Activated T-cell treated with anti-CD3 and anti-CD28 coated beads, Interleukin-2, amount 50 U/mL, for 1 hour (primary cell): Measurements from ENCODE around the gene FARP1.

Source experiments
- DNase-seq: peaks from one replicate; pipeline ENCODE4 v3.0.0-alpha.2; 2020

FARP1 gene

DNA sequence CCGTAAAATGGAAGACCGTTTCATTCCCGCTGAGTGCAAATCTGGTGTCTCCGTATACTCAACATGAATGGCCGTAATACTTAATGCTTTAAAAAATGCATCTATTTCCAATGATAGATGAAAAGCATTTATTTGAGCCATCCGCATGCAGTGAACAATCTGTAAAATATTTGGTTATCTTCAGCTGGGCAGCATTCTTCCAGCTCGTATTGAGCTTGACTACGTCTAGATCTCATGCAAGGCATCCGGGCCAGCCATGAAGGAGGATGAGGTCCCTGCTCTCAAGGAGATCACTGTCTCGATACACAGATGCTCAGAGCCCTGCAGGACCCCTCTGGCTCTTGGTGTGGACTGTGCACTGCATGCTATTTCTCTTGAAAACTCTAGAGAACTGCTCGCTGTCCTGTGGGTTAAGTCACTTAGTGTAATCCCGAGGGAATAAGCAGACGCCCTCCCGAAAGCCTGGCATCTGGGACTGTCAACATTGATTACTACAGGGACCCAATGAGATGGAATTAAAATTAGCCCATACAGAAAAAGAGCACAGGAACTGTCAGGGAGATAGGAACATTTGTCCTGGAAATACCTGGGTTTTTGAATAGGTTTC is 146.5 kb downstream of the FARP1 start:
- no peak for DNase-seq

DNA sequence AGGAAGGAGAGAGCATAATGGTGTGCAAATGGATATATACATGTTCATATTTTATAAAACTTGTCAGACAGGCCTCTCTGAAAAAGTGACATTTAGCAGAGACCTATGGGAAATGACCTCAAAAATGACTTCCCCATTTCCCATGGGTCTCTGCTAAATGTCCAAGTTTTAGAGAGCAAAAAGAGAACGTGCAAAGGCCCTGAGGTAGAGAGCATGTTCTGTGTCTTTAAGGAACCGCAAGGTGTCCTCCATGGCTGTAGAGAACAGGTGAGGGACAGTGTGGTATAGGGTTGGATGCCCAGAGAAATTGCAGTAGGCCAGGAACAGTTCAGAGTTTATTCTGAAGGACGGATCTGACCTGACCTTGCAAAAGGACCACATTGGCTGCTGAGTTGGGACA is 147.4 kb downstream of the FARP1 start:
- DNase-seq: no peak

DNA sequence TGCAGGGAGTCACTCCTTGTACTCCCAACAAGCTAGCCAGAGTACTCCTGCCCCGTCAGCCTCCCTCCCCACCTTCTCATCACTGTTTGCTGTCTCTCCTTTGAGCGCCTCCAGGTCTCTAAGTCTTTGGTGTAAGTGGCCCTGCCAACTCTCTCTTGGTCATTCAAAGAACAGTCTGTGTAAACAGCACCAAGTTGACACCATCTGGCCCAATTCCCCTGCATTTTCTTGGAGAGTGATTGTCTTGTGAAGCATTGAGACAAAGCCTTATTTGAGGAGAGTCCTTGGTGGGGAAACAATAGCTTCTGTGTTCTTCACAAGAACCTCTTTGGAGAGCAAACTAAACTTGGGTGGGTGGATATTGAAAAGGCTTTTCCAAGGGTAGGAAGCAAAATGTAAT is 148.8 kb downstream of the FARP1 start:
- no peak for DNase-seq

DNA sequence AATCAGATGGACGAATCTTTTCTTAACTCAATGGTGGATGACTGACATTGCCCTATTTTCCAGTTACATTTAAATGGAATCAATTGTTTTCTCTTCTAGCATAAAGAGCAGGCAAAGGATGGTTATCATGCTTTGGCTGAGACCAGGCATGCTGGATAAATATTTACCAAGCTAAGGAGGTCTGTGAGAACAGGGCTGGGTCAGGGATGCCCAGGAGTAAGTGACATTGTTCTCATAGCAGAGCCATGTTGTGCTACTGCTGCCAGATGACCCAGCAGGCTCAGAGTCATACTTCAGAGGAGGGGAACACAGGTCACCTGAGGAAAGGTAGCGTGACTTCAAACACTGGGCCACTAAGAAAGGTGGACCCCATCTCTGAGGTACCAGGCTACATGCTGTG is 150.2 kb downstream of the FARP1 start:
- DNase-seq: no peak

DNA sequence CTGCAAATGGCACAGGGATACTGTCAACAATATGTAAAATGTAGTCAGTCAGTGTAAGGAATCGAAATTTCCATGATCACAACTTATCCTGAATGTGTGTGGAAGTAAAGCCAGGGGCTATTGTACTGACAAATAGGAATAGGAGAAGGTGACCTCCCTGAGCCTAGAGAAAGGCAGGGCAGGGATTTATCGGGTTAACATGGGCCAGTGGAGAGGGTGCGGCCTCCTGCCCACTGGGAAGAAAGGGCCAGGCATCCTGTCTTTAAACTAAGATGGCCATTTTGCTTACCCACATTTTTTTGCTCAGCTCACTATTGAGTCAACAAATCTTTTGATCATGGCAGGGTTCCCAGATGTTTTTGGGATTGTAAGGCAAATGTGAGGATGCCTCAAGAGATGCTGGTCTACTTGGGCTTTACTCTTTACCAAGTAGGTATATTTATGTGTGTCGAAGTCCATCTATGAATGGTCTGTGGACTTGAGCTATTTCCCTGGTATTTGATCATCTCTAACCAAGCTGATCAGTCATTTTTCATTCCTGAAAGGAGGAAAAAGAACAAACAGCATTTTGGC is 150.8 kb downstream of the FARP1 start:
- DNase-seq: no peak

DNA sequence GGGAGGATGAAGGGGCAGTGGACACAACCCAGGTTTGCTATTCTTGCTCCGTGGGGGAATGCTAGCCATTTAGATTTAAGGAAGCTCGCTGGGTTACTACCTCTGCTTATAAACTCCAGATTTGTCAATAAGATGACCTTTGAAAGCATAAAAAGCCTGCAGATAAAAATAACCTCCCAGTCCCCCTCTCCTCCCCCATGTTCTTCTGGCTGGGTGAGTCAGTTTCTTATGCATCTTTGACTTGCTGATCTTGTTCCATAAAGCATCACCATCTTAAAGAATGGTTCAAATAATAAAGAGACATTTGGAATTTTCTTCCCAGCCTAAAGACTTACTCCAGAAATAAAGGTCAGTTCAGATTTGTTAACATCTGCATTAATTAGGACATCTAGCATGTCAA is 152.5 kb downstream of the FARP1 start:
- DNase-seq: no peak

DNA sequence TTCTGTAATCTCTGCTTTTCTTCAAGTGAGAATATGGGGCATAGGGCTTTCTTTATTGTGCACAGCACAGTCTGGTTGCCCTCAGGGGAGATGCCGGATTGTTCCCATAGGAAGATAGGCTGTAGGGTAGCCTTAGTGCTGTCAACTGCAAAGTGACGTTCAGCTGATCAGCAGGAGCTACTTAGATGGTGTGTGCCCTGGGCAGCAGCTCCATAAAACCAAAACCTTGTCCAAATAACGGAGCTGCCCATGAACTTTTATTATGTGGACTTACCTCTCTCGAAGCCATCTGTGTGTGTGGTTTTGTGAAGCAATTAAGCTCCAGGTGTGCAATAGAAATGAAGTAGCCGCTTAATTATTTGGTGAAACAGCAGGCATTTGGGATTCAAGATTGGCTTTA is 154.2 kb downstream of the FARP1 start:
- DNase-seq: no peak

DNA sequence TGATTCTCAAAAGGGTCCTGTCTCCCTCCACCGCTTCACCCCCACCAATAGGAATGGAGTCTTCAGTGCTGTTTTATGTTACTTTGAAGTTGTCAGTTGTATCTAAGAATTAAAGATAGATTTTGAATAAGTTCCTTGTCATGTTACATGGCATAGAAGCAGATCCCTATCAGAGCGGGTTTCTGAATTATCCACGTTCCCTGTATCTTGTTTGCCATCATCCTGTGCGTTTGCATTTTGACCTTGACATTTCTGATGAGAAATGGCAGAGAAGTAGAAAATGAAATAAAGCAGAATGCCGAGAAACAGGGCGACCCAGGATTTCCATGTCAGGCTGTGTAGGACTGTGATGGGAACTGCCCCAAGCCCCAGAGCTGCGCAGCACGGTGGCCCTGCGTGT is 154.9 kb downstream of the FARP1 start:
- DNase-seq: no peak

DNA sequence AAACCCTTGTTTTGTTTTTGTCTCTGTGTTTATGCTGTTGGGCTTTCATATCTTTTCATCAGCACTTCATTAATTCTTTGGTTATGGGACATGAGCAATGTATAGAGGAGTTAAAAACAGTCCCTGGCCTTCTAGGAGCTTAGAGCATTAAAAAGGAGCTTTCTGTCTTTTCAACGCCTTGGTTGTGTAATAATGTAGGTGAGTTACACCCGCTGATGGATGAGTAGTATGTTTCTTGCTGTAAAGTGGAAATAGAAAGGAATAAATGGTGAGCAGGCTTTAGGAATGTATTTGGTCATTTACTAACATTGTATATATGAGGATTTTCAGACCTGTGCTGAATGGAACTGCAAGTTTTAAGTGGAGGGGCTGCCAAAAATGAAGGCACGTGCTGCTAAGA is 155.7 kb downstream of the FARP1 start:
- DNase-seq: no peak

DNA sequence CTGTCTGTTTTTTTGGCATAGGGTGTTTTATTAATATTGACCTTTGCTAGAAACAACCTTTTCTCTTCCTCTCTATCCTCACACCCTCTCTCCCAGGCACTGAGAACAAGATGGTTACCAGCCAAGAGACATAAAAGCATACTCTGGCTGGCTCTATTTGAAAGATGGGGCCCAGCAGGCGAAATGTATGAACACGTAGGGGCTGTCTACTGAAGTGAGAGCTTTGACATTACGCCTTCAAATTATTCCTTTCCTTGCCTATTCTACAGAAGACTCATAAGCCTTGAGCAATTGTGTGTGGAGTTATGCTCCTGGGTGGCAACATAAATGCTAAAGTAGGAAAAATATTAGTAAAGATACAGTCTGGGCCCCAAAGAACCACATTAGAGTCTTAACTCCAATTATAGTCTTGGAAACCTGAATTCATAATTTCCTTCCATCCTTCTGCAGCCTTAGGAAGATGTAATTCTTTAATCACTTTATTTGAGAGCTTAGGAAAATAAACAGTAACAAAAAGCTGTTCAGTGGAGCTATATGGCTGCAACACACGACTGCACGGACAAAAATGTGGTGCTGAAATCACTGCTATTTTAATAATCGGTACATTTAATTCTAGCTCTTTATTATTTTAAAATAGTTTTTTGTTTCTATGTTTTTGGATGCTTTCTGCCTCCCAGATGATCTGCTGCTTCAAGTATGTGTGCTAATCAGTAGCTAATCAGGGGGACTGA is 156.5 kb downstream of the FARP1 start:
- DNase-seq: no peak

DNA sequence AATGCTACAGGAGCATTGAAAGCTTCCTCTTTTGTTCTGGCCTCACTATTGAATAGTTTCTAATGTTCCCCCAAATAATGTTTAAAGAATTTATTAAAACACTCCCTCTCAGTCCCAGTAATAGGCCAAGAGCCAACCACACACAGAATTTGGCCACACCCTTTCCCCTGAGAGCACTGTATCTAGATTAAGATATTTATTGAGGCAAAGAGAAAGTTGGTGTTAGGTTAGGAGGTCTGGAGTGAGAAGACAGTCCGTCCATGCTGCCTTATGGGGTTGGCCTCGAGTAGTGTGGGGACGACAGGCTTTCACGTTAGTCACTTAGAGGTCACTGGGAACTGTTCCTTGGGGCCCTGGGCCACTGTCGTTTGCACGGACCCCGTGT is 157.1 kb downstream of the FARP1 start:
- DNase-seq: no peak

DNA sequence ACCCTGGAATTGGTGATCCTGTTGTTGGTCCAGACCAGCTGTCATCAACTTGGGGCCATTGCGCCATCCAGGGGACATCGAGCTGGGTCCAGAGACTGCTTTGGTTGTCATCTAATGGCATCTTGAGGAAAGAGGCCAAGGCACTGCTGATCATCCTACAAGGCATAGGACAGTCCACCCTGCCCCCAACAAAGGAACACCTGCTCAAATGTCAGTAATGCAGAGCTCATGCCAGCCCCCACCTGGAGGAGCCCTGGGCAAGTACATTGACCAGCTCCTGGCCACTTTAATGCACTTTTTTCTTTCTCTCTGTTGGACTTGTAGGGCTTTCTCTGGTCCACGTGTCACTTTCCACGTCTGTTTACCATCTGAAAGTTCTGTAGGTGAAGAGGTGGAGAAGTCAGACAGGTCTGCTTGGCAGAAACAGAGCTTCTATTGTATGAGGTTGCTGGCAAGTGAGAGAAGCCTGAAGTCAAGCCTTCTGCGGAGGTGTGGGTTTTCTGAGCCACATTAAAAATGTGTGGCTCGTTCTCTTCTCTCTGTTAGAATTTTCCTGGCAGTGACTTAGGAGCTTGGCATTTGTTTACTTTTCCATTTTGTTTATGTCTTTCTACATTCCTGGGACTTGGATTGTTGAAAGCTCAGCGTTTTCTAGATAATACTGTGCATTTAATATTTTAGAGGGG is 158.2 kb downstream of the FARP1 start:
- no peak for DNase-seq

DNA sequence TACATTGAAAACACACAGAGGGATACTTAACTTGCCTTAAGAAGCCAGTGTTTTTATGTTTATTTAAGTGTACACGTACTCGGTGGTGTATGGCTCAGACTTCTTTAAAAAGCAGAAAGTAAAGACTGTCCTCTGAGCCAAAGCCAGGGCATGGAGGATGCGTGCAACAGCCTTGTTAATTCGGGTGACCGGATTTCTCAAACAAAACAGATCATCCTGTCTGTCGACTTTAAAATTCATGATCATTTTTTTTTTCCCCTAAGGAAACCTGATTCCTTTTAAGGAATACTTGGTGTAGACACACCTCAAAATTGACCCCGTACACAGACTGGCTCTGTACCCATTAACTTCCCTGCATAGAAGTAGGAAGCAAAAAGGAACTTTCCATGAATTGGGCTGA is 158.8 kb downstream of the FARP1 start:
- no peak for DNase-seq

DNA sequence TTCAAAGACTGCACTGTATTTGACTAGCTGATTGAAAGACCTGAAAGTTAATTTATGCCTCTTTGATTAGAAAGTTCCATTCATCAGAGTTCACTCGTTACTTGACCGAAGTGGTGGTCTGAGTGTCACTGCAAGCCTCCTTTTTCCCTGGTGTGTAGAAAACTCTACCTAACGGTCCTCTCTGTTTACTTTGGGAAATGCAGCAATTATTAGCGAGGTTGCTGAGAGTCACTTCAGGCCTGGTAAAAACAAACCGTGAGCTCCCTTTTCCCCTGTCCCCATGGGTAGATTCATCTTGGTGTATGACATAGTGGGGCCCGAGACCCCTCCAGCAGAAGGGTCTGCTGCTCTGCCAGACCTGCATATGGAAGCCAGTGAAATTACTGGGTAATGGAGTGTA is 161.0 kb downstream of the FARP1 start:
- no peak for DNase-seq

DNA sequence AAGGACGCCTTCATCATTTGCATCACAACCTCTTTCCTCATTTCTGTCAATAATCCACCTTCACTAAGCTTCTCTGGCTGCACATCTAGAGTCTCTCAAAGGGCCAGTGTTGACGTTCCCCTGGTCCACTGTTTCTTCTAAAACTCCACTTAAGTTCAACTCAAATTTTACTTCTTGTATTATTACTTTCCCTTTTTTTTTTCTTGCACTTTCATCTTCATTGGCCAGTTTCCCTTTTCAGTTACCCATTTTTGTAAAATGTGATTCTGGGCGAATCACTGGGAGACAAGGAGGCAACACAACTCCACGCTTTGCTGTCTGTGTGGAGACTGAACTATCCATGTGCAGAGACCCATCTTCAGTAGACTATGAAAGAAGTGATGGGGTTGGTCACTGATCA is 162.8 kb downstream of the FARP1 start:
- DNase-seq: no peak

DNA sequence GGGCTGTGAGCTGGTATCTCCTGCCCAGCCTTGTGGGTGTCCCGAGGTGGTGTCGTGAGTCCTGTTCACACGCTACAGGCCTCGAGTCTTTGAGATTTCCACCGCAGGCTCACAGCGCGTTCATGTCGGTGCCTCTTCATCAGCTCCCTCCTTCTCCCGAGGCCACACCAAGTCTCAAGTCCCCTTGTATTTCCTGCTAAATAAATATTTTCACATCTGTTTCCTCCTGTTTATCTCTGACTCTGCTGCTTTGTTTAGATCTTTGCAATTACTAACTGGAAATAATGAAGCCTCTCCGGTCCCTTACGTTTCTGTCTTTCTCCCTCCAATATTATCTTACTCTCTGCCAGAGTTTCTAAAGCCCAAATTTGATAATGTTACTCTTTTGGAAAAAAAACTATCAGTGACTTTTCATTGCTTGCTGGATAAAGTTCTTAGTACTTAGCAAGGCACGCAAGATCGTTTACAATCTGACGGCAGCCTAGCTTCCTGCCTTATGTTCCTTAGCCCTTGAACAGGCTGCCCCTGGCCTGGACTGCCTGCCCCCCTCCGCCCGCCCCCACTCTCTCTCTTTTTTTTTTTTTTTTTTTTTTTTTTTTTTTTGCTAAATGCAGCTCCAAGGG is 164.7 kb downstream of the FARP1 start:
- DNase-seq: no peak

DNA sequence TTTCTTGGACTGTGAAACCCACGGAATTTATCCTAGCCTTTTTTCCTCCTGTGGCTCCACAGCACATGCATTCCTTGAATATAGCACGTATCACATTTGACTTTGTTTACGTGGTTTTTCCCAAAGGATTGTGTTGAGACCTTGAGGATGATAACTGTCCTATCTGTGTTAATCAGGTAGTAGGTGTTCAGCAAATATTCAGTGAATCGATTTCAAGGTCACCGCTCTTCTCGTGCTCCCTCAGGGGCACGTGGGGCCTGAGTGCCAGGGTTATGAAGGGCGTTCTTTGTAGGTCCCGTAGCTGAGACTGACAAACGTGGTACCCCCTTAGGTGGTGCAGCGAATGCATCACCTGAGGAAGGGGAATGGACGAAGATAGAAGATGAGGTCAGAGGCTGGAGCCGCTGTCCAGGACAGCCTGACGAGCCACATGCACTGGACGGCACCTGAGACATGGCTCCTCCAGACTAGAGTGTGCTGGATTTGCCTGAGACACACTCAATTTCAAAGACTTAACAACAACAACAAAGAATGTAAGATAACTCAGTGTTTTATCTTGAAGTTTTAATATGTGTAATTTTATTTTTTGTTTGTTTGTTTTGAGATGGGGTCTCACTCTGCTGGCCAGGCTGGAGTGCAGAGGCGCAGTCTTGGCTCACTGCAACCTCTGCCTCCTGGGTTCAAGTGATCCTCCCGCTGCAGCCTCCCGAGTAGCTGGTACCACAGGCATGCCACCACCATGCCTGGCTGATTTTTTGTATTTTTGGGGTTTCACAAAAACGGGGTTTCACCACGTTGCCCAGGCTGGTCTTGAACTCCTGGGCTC is 165.4 kb downstream of the FARP1 start:
- DNase-seq: no peak

DNA sequence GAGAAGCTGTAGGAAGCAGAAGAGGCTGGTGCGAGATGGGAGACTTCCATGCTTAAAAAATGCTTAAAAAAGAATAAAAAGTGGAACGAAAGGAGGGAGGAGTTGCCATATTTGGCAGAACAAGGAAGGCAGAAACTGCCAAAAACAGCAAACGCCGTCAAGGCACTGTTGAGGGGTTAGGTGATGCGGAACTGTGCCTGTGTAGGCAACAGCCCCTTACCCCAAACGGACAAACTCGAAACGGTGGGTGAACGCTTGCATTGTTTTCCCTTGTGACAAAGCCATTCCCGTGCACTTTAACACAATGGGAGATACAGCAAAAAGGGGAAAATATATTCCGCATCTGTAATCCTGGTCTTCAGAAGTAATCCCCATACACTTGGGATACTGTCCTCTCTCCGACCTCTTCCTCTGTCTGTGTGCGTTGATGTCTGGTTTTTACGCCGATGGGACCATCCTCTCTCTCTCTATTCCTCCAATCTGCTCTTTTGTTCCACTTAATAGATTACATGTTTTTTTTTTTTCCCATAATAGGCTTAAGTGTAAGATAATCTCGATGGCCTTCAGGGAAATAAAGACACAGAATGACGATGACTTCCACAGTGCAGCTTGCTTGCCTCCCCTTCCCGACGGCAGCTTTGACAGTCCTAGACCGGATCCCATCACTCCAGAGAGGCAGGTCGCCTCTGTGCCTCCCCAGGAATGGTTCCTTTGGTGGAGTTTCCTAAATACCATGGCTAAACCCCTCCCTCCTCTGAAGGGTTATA is 166.9 kb downstream of the FARP1 start:
- no peak for DNase-seq

DNA sequence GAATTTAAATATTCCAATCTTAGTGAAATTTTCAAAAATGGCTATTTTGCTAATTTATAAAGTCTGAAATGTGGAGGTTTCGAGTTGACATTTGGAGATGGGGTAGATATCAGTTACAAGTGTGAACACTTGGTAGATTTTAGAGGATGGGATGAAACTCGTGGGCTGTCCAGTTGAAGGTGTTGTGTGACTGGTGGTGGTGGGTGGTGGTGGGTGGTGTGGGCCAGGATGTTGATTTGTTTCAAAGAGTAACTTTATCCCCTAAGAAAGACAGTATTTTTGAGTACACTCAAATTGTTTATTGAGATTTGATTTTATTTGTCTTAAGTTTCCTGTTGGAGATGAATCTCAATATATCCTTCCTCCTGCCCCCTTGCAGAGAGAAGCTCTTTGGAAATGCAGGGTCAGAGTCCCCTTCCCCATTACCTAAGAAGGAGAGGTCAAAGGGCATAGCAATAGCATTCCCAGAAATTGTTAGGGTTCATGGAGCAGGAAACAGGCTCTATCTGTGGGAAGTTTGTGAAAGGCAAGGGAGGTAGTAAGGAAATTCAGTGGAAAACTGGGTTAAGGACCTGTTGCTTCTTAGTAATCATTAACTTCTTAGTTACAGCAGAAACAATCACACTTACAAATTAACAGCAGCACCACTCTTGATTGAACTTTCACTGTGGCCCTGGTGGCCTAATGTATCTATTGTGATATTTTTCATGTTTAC is 167.7 kb downstream of the FARP1 start:
- DNase-seq: no peak

DNA sequence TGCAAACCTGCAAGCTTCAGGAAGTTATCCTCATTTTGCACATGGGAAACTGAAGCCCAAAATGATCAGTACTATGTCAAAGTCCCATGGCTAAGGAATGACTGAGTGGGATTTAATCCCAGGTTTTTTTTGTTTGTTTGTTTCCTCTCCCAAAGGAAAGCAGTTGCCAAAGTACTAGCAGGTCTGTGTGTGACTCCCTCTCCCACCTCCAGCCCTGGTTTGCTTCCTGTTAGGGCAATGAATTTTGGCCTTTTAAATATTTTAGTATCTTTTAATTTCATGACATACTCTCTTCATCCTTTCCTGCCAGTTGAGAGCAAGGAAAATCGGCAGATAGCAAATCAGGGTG is 168.3 kb downstream of the FARP1 start:
- no peak for DNase-seq

DNA sequence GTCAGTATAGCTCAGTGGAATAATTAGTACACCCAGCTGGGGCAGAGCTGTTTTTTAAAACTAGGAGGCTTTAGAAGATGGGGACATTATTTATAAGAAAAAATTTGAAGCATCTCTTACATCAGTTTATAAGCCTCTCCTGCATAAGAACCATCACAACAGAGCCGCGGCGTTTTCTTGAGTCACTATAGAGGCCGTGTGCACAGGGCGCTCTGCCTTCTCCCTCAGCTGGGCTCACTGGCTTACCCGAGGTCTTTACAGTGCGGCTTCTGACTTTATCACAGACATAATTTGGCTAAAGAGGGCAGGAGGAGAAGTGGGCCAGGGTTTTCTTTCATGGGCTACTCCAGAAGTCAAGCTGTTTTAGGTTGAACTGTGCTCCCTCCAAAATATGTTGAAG is 169.7 kb downstream of the FARP1 start:
- DNase-seq: no peak
